COR-L47 (cell line): ENCODE data around the gene CHP1.
A peak's percentile ranks its signal among the peaks of the same experiment; 100 is the strongest.
"Not testable (repeated sequence)": the region's sequence is repeated elsewhere in the genome, so short reads cannot be mapped to it uniquely, and the experiment has no call there.

Experiments
- DNase-seq: peaks from one replicate; lab custom pipeline; 2025; lab: John Stamatoyannopoulos, UW

The CHP1 gene

GRCh38 chr15:41230650-41231421, at the start of gene CHP1, which contains the start of gene EXD1:
Gene CHP1, plus strand, starts transcription at chr15:41231268. Its CDS starts 115 bp downstream, at chr15:41231383.
Gene EXD1, minus strand, starts transcription at chr15:41230757. Its CDS starts 4,182 bp downstream, at chr15:41226575.
- peak; percentile 96 for DNase-seq

- no peak for DNase-seq
Measured at GRCh38 chr15:41182266-41182665, 48.8 kb upstream of the CHP1 start.

- no peak for DNase-seq
Measured at GRCh38 chr15:41183581-41183980, 47.5 kb upstream of the CHP1 start.

- DNase-seq, result no peak
Measured at GRCh38 chr15:41194444-41194843, 36.6 kb upstream of the CHP1 start.

- DNase-seq, result no peak
Measured at GRCh38 chr15:41199470-41199869, 31.6 kb upstream of the CHP1 start.

GRCh38 chr15:41203395-41203794, 27.7 kb upstream of the CHP1 start:
- DNase-seq, result no peak

GRCh38 chr15:41205315-41205714, 25.8 kb upstream of the CHP1 start:
- no peak for DNase-seq

- DNase-seq, result no peak
Measured at GRCh38 chr15:41207687-41208448, 23.2 kb upstream of the CHP1 start.

- no peak for DNase-seq
Measured at GRCh38 chr15:41215708-41216107, 15.4 kb upstream of the CHP1 start.

- no peak for DNase-seq
Measured at GRCh38 chr15:41218851-41219250, 12.2 kb upstream of the CHP1 start.

- no peak for DNase-seq
Measured at GRCh38 chr15:41219381-41219780, 11.7 kb upstream of the CHP1 start.

GRCh38 chr15:41230345-41230649, 771 bp upstream of the CHP1 start:
- no peak for DNase-seq

- no peak for DNase-seq
Measured at GRCh38 chr15:41231422-41232226, 556 bp downstream of the CHP1 start.

GRCh38 chr15:41233367-41233771, 2.3 kb downstream of the CHP1 start:
- DNase-seq, result no peak

- DNase-seq, result not testable (repeated sequence)
Measured at GRCh38 chr15:41235228-41235627, 4.2 kb downstream of the CHP1 start.

- DNase-seq, result no peak
Measured at GRCh38 chr15:41235929-41236328, 4.9 kb downstream of the CHP1 start.

GRCh38 chr15:41238100-41238499, 7.0 kb downstream of the CHP1 start:
- DNase-seq, result no peak

GRCh38 chr15:41241221-41241964, 10.3 kb downstream of the CHP1 start:
- DNase-seq, result peak; percentile 82

GRCh38 chr15:41250745-41251144, 19.7 kb downstream of the CHP1 start:
- DNase-seq, result not testable (repeated sequence)

GRCh38 chr15:41251411-41251810, 20.3 kb downstream of the CHP1 start:
- DNase-seq, result no peak

- DNase-seq, result no peak
Measured at GRCh38 chr15:41254560-41254959, 23.5 kb downstream of the CHP1 start.

- DNase-seq, result no peak
Measured at GRCh38 chr15:41256103-41256502, 25.0 kb downstream of the CHP1 start.
